ENCODE results near the gene GRIN2D.
A peak's percentile ranks its signal among the peaks of the same experiment; 100 is the strongest.
"Not testable (repeated sequence)": the region's sequence is repeated elsewhere in the genome, so short reads cannot be mapped to it uniquely, and the experiment has no call there.

The GRIN2D gene

DNA sequence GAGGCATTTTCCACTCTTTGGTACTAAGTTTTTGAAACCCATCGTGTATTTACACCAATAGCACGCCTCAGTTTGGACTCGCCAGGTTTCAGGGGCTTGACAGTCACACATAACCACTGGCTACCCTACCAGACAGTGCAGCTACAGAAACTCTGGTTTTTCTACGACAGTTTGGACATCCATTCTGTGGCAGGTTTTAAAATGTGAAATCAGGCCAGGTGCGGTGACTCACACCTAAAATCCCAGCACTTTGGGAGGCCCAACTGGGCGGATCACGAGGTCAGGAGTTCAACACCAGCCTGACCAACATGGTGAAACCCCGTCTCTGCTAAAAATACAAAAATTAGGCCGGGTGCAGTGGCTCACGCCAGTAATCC is 15.3 kb upstream of the GRIN2D start:
- H3K9ac ChIP-seq (ENCODE audit: low read length) = no peak overlapping the region
- H3K4me1 ChIP-seq (ENCODE audit: control insufficient read depth, insufficient read depth, low read length) = no peaks in the 10 kb centered on the region
- H3K36me3 ChIP-seq (ENCODE audit: control insufficient read depth, insufficient read depth, low read length) = no peaks in the 10 kb centered on the region
- H3K27me3 ChIP-seq (ENCODE audit: control insufficient read depth, insufficient read depth, low read length) = no peaks in the 10 kb centered on the region
- no peaks in the 10 kb centered on the region for H3K9me3 ChIP-seq (ENCODE audit: control insufficient read depth, low read length)
- H3K4me3 ChIP-seq (ENCODE audit: low read length) = no peak overlapping the region

DNA sequence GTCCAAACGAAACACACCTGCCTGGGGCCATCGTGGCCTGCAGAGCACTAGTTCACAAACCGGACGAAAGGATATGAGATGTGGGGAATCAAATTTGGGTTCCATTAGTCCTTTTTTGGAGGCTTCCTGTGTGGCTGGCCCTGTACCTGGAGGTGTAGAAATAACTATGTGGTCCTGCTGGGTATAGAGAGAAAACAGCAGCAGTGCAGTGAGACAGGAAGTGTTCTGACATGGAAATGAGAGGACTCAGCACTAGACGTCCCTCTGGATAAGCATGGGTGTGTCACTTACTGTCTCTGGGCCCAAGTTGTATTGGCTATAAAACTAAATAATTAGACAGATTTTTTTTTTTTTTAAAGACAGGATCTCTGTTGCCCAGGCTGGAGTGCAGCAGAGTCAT is 14.4 kb upstream of the GRIN2D start:
- Histone ChIP-seq H3K4me1 (ENCODE audit: control insufficient read depth, insufficient read depth, low read length) (no peaks in the 10 kb centered on the region), H3K27me3 (ENCODE audit: control insufficient read depth, insufficient read depth, low read length) (no peaks in the 10 kb centered on the region), H3K36me3 (ENCODE audit: control insufficient read depth, insufficient read depth, low read length) (no peaks in the 10 kb centered on the region), H3K9ac (ENCODE audit: low read length) (no peak overlapping the region), H3K4me3 (ENCODE audit: low read length) (no peak overlapping the region), H3K9me3 (ENCODE audit: control insufficient read depth, low read length) (no peaks in the 10 kb centered on the region)

DNA sequence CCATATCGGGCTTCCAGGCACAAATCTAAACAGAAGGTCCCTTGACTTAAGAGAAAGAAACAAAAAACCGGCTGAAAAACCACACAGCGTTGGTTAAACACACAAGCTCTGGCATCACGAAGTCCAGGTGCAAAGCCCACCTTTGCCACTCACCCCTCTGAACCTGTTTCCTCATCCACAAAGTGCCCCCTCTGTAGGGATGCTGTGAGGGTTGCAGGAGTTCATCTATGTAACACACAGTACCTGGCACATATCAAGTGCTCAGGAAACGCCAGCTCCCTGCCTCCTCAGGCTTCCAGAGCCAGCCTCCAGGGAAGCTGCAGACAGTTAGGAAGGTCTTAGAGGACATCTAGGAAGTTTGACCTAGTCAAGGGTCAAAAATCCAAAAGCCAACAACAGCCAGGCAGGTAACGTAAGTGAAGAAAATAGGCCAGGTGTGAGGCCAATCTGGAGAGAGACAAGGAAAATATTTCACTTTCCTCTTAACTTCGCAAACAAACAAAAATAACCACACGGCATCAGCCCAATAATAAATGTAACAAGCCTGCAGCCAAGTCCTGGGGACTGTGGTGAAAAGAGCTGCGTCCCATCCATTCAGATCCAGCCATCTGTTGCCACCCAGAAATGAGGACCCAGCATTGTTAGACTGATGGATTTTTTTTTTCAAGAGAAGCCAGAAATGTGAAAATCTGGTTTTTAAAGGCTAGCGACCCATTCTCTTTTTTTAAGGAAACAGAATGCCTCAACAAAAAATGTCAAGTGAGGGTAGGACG is 12.1 kb upstream of the GRIN2D start:
- no peaks in the 10 kb centered on the region for H3K27me3 ChIP-seq (ENCODE audit: control insufficient read depth, insufficient read depth, low read length)
- H3K9ac ChIP-seq (ENCODE audit: low read length) = no peak overlapping the region
- no peaks in the 10 kb centered on the region for H3K4me1 ChIP-seq (ENCODE audit: control insufficient read depth, insufficient read depth, low read length)
- peaks cover 8% of the 10 kb centered on the region for H3K36me3 ChIP-seq (ENCODE audit: control insufficient read depth, insufficient read depth, low read length)
- no peak overlapping the region for H3K4me3 ChIP-seq (ENCODE audit: low read length)
- no peaks in the 10 kb centered on the region for H3K9me3 ChIP-seq (ENCODE audit: control insufficient read depth, low read length)

DNA sequence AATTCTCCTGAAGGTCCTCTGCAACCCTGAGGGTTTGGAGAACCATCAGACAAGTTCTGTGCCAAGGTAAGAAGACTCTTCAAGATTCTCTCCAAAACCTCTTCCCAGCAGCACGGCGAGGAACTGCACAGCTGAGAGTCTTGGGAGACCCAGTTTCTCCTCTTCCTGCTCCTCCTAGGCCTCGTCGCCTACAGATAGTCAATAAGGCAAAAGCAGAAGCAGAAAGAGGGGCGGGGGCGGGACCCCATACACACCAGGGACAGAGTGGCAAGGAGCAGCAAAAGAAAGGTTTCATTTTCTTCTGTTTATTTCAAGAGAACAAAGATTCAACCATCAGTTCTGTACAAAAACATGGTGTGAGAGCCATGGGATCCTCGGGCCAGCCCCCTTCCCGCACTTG is 11.2 kb upstream of the GRIN2D start:
- no peak overlapping the region for H3K9ac ChIP-seq (ENCODE audit: low read length)
- no peaks in the 10 kb centered on the region for H3K27me3 ChIP-seq (ENCODE audit: control insufficient read depth, insufficient read depth, low read length)
- peaks cover 8% of the 10 kb centered on the region for H3K36me3 ChIP-seq (ENCODE audit: control insufficient read depth, insufficient read depth, low read length)

DNA sequence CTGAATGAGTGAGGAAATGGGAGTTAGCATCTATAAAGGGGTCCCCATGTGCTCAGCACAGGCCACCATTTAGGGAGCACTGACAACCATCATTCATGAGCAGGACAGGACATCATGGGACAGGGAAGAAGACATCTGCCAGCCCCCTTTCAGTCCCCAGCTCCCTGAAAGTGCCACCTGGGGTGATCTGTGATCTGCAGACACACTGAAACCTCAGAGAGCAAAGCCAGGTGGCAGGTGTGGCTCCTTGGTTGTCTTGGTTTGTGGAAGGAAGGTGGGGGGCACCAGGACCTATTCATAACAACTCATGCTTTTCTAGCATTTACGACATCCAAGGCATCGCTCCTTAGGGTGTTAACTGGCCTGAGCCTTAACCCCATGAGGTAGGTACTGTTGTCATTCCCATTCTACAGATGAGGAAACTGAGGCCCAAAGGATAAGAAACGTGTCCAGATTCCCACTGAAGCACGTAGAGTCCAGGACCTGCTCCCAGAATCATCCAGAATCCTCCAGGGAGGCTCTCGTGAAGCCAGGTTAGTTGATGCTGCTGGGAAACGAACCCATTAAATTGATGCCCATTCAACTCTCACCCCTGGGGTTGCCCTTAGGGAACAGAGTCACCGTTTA is 7.9 kb upstream of the GRIN2D start:
- Histone ChIP-seq H3K27me3 (ENCODE audit: control insufficient read depth, insufficient read depth, low read length) (no peaks in the 10 kb centered on the region), H3K4me1 (ENCODE audit: control insufficient read depth, insufficient read depth, low read length) (no peaks in the 10 kb centered on the region), H3K36me3 (ENCODE audit: control insufficient read depth, insufficient read depth, low read length) (peaks cover 8% of the 10 kb centered on the region), H3K9me3 (ENCODE audit: control insufficient read depth, low read length) (no peaks in the 10 kb centered on the region), H3K4me3 (ENCODE audit: low read length) (no peak overlapping the region), H3K9ac (ENCODE audit: low read length) (no peak overlapping the region)

More for the DNA sequence above, 11.2 kb upstream of the GRIN2D start:
- H3K9me3 ChIP-seq (ENCODE audit: control insufficient read depth, low read length) = no peaks in the 10 kb centered on the region
- no peaks in the 10 kb centered on the region for H3K4me1 ChIP-seq (ENCODE audit: control insufficient read depth, insufficient read depth, low read length)
- no peak overlapping the region for H3K4me3 ChIP-seq (ENCODE audit: low read length)

DNA sequence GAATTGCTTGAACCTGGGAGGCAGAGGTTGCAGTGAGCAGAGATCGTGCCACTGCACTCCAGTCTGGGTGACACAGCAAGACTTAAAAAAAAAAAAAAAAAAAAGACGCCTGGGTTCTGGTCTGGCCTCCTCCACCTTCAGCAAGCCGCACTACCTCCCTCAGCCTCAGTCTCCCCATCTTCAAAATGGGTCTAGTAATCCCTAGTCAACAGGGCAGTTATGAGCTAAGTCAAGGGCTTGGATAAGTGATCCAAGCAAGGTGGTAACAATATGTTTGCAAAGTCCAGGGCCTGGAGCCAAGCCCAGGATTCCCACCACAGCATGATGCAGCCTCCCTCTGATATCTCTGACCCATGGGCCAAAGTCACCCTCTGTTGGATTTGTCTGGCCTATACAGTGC is 6.5 kb upstream of the GRIN2D start:
- no peak overlapping the region for H3K4me3 ChIP-seq (ENCODE audit: low read length)
- no peak overlapping the region for H3K9ac ChIP-seq (ENCODE audit: low read length)
- H3K27me3 ChIP-seq (ENCODE audit: control insufficient read depth, insufficient read depth, low read length) = peaks cover 5% of the 10 kb centered on the region
- H3K9me3 ChIP-seq (ENCODE audit: control insufficient read depth, low read length) = no peaks in the 10 kb centered on the region
- H3K4me1 ChIP-seq (ENCODE audit: control insufficient read depth, insufficient read depth, low read length) = no peaks in the 10 kb centered on the region
- H3K36me3 ChIP-seq (ENCODE audit: control insufficient read depth, insufficient read depth, low read length) = peaks cover 8% of the 10 kb centered on the region

DNA sequence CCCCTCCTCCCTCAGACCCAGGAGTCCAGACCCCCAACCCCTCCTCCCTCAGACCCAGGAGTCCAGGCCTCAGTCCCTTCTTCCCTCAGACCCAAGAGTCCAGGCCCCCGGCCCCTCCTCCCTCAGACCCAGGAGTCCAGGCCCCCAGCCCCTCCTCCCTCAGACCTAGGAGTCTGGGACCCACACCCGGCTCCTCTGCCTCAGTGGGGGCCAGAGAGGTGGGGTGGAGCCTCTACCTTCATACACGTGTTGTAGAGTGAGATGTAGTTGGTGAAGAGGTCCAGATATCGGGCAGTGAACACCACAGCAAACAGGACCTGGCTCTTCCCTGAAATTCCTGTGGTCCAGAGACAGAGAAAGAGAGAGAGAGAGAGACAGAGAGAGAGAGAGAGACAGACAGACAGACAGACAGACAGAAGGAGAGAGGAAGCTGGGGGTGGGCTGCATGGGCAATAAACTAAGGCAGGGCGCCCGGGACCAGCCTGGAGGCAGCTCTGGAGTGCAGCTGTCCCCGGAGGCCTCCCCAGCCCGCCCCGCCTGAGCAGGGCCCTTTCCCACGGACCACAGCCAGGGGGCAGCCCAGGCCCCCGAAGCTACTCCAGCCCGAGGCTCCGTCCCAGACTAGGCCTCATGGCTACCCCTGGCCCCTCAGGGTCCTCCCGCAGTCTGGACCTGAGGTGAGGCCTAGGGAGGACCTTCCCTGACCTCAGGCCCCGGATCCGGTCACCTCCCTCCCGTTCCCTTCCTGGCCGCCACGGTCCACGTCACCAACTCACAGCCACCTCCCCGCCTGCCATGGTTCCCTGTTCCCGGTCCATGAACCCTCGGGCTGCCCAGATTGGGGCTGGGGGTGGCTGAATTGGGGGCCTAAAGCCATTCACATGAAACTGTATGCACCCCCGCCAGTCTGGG is 3.0 kb upstream of the GRIN2D start:
- H3K27me3 ChIP-seq (ENCODE audit: control insufficient read depth, insufficient read depth, low read length) = peaks cover 38% of the 10 kb centered on the region
- H3K4me1 ChIP-seq (ENCODE audit: control insufficient read depth, insufficient read depth, low read length) = peaks cover 7% of the 10 kb centered on the region
- H3K36me3 ChIP-seq (ENCODE audit: control insufficient read depth, insufficient read depth, low read length) = peaks cover 3% of the 10 kb centered on the region
- H3K4me3 ChIP-seq (ENCODE audit: low read length) = peak overlapping the region; percentile 100
- H3K9me3 ChIP-seq (ENCODE audit: control insufficient read depth, low read length) = no peaks in the 10 kb centered on the region
- H3K9ac ChIP-seq (ENCODE audit: low read length) = peak overlapping the region; percentile 100

DNA sequence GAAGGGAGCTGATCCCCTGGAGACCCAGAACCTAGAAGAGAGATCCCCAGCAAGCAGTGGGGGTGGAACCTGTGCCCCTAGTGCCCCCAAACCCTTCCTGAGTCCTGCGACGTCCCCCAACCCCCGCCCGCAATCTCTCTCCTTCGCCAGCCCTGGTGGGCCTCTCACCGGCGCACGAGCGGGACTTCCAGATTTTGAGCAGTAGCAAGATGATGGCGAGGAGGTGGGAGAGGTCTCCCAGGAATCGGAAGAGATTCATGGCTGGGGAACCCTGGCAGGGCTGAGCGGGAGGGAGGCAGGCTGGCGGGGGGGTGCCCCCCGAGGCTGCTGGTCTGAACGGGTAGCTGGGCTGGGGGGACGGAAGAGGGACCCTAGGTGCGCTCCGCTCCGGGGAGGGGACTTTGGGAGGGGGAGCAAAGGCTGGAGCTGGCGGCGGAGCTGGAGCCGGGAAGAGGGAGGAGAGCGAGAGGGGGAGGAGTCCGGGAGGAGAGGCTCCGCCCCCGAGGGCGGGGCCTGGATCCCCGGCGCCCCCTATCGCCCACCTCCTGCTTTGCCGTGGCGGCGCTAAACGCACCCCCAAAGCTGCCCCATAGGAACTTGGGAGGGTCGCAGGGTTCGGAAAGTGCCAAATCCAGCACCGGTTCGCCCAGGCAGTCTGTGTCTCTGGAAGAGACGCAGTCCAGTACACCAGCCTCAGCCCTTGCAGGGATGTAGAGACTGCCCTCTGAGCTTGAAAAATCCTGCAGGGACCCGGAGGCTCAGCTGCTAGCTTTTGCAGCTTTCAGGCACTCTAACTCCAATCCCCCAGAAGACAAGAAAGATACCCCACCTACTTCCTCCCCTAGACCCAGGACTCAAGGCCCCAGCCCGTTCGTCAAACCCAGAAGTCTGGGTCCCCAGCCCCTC is 2.1 kb upstream of the GRIN2D start, which contains the start of gene KDELR1:
Gene KDELR1, minus strand, starts transcription at position 452 of the 906 bp plus-strand sequence. Its CDS starts 193 bp downstream, at position 259.
- H3K9me3 ChIP-seq (ENCODE audit: control insufficient read depth, low read length) = no peaks in the 10 kb centered on the region
- H3K9ac ChIP-seq (ENCODE audit: low read length) = peak within 1 kb of the TSS; percentile 100
- peak within 1 kb of the TSS; percentile 100 for H3K4me3 ChIP-seq (ENCODE audit: low read length)
- H3K36me3 ChIP-seq (ENCODE audit: control insufficient read depth, insufficient read depth, low read length) = no peaks in the 10 kb centered on the region
- H3K27me3 ChIP-seq (ENCODE audit: control insufficient read depth, insufficient read depth, low read length) = peaks cover 47% of the 10 kb centered on the region
- H3K4me1 ChIP-seq (ENCODE audit: control insufficient read depth, insufficient read depth, low read length) = peaks cover 7% of the 10 kb centered on the region

DNA sequence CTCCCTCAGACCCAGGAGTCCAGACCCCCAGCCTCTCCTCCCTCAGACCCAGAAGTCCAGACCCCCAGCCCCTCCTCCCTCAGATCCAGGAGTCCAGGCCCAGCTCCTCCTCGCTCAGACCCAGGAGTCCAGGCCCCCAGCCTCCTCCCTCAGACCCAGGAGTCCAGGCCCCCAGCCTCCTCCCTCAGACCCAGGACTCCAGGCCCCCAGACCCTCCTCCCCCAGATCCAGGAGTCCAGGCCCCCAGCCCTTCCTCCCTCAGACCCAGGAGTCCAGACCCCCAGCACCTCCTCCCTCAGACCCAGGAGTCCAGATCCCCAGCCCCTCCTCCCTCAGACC is 1.5 kb upstream of the GRIN2D start:
- not testable (repeated sequence) for H3K9me3 ChIP-seq (ENCODE audit: control insufficient read depth, low read length); H3K9ac ChIP-seq (ENCODE audit: low read length); H3K36me3 ChIP-seq (ENCODE audit: control insufficient read depth, insufficient read depth, low read length); H3K4me3 ChIP-seq (ENCODE audit: low read length); H3K4me1 ChIP-seq (ENCODE audit: control insufficient read depth, insufficient read depth, low read length)
- H3K27me3 ChIP-seq (ENCODE audit: control insufficient read depth, insufficient read depth, low read length) = peaks cover 53% of the 10 kb centered on the region

DNA sequence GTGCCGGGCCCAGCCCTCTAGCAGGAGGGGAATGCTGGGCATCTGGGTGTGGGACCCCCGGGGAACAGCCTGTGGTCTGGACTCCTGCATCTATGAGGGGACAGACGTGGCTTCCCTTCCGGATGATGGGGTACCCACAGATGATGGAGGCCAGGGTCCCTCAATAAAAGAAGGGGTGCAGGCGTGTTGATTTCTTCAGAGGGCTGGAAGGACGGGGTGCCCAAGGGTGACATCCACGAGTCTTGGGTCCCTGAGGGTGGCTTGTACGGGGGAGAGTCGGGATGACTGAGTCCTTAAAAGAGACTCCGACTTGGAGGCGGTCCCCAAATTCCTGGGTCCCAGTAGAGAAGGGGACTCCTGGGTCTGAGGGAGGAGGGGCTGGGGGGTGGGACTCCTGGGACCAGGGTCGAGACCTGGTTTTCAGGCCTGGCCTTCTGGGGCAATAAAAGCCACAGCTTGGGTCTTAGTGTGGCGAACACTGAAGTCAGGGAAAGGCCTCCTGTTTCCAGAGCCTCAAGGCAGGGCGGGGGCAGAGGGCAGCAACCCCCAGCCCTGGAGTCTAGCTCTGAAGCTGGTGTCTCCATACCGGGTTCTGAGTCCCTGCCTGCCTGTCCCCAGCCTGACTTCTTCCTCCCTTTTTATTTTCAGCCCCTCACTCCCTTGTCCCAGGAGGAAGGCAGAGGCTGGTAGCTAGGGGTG is 459 bp upstream of the GRIN2D start:
- H3K9ac ChIP-seq (ENCODE audit: low read length) = no peak overlapping the region
- H3K9me3 ChIP-seq (ENCODE audit: control insufficient read depth, low read length) = no peaks in the 10 kb centered on the region
- peaks cover 64% of the 10 kb centered on the region for H3K27me3 ChIP-seq (ENCODE audit: control insufficient read depth, insufficient read depth, low read length)
- H3K4me1 ChIP-seq (ENCODE audit: control insufficient read depth, insufficient read depth, low read length) = peaks cover 11% of the 10 kb centered on the region
- H3K36me3 ChIP-seq (ENCODE audit: control insufficient read depth, insufficient read depth, low read length) = no peaks in the 10 kb centered on the region
- H3K4me3 ChIP-seq (ENCODE audit: low read length) = no peak overlapping the region

Data from mucosa of stomach (tissue), 1 donor.